Type B pancreatic cell (in vitro differentiated cells): Measurements from ENCODE around the gene LIPC. TPM values are rescaled to one million over a fixed set of nuclear protein-coding genes. Genes with fewer than 3 reads are reported as not detected.

ENCODE experiments used
- DNase-seq: peaks from one replicate; pipeline ENCODE4 v3.0.0; 2021; ENCODE audit warnings: mixed read lengths; ENCODE audit not compliant: unreplicated experiment; ENCODE audit errors: extremely low spot score
- H3K27ac Mint-ChIP-seq: 2 replicates; pipeline ENCODE4 v1.8.0; 2021; ENCODE audit warnings: mild to moderate bottlenecking, mixed read lengths
- H3K27me3 Mint-ChIP-seq: 2 replicates; pipeline ENCODE4 v1.8.0; 2021; ENCODE audit warnings: mixed read lengths
- H3K36me3 Mint-ChIP-seq: 2 replicates; pipeline ENCODE4 v1.8.0; 2021; ENCODE audit warnings: mixed read lengths
- H3K4me1 Mint-ChIP-seq: one replicate; pipeline ENCODE4 v1.8.0; 2021; ENCODE audit warnings: mixed read lengths; ENCODE audit not compliant: unreplicated experiment
- H3K4me3 Mint-ChIP-seq: 2 replicates; pipeline ENCODE4 v1.8.0; 2021; ENCODE audit warnings: mild to moderate bottlenecking, mixed read lengths
- H3K9me3 Mint-ChIP-seq: 2 replicates; pipeline ENCODE4 v1.8.0; 2021; ENCODE audit warnings: mixed read lengths
- total RNA-seq: library from RNA; stranded (reverse); gene quantifications from 2 replicates; pipeline ENCODE4 v1.2.1, GENCODE V29; 2021; ENCODE audit warnings: low replicate concordance
- TF ChIP-seq, protein P1 (sequence below): fragments of 200-600 bp; sonication (generic); conservative IDR thresholded peaks from 2 replicates; pipeline ENCODE4 v1.5.0; 2021; ENCODE audit warnings: antibody characterized with exemption, mild to moderate bottlenecking

Gene LIPC
- total RNA-seq, 1 donor from 2014 or later = 10.9 TPM

DNA sequence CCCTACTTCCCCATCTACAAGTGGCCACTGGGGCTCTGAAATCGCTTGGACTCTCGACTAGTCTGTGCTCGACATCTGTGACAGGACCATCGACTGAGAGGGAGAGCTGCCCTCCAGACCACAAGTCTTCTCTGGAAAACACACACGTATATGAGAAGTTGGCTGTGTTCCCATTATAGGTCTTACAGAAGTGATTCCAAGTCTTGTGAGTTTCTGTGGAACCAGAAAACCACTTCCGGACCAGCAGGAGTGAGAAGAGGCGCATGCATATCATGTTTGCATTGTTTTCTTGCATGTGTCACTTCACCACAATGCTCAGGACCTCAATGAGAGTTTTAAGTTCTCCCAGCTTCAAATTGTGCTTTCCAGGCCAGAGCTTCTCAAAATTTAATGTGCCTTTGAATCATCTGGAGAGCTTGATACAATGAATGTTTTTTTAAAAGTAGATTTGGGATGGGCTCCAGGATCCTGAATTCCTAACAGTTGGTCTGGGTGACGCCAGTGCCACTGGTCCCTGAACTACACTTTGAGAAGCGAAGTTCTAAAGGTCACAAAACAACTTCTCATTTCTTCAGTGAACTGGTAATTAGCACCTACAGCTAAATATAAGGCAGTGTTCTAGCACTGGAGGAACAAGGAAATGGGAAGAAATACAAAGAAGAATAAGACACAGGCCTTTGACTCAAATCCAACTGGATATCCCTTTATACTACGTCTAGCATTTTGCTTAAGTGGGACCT, 15.7 kb downstream of the LIPC start:
- no peak overlapping the region for H3K27ac Mint-ChIP-seq
- DNase-seq = no peak
- H3K4me3 Mint-ChIP-seq = no peak overlapping the region

DNA sequence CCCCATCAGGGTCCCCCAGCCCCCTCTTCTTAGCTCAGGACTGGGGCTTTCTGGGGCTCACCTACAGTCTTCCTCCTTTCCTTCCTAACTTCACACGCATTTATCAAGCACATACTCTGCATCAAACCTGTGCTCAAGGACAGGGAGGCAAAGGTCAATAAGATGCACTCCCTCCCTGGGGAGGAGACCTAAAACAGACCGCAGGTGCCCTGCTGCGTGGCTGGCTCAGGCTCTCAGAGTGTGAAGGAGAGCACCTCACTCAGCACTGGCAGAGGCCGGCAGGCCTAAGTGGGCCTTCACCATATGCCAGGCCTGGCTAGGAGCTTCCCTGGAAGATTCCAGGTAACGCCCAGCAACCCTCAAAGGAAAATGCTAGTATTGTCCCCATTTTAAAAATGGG, 16.5 kb downstream of the LIPC start:
- Mint-ChIP-seq H3K4me1 (peaks cover 14% of the 10 kb centered on the region), H3K27ac (no peak overlapping the region), H3K27me3 (no peaks in the 10 kb centered on the region), H3K36me3 (peaks cover 6% of the 10 kb centered on the region), H3K4me3 (no peak overlapping the region), H3K9me3 (no peaks in the 10 kb centered on the region)
- TF ChIP-seq, protein P1, sequence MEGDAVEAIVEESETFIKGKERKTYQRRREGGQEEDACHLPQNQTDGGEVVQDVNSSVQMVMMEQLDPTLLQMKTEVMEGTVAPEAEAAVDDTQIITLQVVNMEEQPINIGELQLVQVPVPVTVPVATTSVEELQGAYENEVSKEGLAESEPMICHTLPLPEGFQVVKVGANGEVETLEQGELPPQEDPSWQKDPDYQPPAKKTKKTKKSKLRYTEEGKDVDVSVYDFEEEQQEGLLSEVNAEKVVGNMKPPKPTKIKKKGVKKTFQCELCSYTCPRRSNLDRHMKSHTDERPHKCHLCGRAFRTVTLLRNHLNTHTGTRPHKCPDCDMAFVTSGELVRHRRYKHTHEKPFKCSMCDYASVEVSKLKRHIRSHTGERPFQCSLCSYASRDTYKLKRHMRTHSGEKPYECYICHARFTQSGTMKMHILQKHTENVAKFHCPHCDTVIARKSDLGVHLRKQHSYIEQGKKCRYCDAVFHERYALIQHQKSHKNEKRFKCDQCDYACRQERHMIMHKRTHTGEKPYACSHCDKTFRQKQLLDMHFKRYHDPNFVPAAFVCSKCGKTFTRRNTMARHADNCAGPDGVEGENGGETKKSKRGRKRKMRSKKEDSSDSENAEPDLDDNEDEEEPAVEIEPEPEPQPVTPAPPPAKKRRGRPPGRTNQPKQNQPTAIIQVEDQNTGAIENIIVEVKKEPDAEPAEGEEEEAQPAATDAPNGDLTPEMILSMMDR = no peak
- DNase-seq = no peak

More for the DNA sequence above, 15.7 kb downstream of the LIPC start:
- no peaks in the 10 kb centered on the region for H3K9me3 Mint-ChIP-seq
- TF ChIP-seq, protein P1 = no peak
- H3K4me1 Mint-ChIP-seq = peaks cover 16% of the 10 kb centered on the region
- H3K36me3 Mint-ChIP-seq = peaks cover 6% of the 10 kb centered on the region
- no peaks in the 10 kb centered on the region for H3K27me3 Mint-ChIP-seq

DNA sequence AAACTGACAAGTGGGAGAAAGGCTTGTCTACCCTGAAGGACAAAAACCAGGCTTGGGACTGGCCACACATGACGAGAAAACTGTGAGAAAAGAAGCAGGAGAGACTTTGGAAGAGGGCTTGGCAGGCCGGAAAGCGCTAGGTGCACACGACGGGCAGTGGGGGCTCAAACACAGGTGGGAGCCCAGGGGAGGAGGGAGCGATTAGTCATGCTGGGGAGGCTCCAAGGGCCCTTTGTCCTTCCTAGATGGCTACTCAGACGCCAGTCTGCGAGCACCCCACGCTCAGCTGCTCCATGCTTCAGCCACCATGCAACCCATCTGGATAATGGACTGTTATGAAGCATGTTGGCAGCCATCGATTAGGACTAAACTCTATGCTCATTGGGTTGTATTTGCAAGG, 17.1 kb downstream of the LIPC start:
- no peak for DNase-seq
- TF ChIP-seq, protein P1 = no peak
- H3K36me3 Mint-ChIP-seq = peaks cover 1% of the 10 kb centered on the region
- H3K27ac Mint-ChIP-seq = no peak overlapping the region
- H3K4me1 Mint-ChIP-seq = peaks cover 8% of the 10 kb centered on the region
- no peaks in the 10 kb centered on the region for H3K9me3 Mint-ChIP-seq
- no peaks in the 10 kb centered on the region for H3K27me3 Mint-ChIP-seq
- no peak overlapping the region for H3K4me3 Mint-ChIP-seq

DNA sequence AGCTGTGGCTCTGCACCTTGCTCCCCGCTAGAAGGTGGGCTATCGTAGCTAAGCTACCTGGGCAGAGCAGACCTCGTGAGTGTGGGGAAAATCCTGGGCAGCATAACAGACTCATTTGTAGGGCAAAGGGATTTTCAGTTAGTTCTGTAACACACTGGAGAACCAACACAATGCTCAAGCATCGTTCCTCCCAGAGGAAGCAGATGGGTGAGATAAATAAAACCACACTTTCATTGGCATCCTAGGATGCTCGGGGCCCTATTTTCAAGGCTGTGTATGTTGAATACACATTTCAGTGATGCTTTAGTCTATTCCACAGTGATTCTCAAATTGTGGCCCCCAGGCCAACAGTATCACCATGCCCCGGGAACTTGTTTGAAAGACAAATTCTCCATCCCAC, 20.0 kb downstream of the LIPC start:
- H3K27me3 Mint-ChIP-seq = no peaks in the 10 kb centered on the region
- H3K4me3 Mint-ChIP-seq = no peak overlapping the region
- no peak overlapping the region for H3K27ac Mint-ChIP-seq
- H3K4me1 Mint-ChIP-seq = peaks cover 8% of the 10 kb centered on the region
- no peaks in the 10 kb centered on the region for H3K36me3 Mint-ChIP-seq
- TF ChIP-seq, protein P1 = no peak
- no peak for DNase-seq
- no peaks in the 10 kb centered on the region for H3K9me3 Mint-ChIP-seq

DNA sequence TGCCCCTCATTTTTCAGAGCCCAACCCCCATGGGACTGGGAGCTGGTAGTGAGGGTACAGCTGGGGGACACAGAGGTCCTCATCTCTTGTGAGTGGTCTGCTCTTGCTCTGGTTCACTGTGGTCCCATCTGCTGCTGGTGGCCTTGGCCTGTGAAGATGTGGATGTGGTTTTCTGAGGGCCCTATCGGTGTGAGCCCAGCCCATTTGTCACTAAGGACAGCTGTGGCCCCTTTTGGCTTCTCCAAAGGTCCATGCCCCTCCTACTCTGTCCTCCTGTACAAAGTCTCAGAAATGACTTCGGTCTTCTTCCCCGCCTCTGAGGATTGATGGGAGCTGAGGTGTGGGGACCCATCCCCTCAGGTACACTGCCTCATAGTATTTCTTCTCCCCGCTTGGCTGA, 21.0 kb downstream of the LIPC start:
- H3K4me3 Mint-ChIP-seq = no peak overlapping the region
- no peaks in the 10 kb centered on the region for H3K9me3 Mint-ChIP-seq
- TF ChIP-seq, protein P1 = no peak
- peak overlapping the region; percentile 19 for H3K27ac Mint-ChIP-seq
- peaks cover 8% of the 10 kb centered on the region for H3K4me1 Mint-ChIP-seq
- DNase-seq = no peak
- H3K36me3 Mint-ChIP-seq = no peaks in the 10 kb centered on the region
- no peaks in the 10 kb centered on the region for H3K27me3 Mint-ChIP-seq
